H1 (cell line): ENCODE results near the gene BLOC1S4. TPM values are rescaled to one million over a fixed set of nuclear protein-coding genes. Genes with fewer than 3 reads are reported as not detected.

Experiments used
- CHD7 ChIP-seq: fragments of 300-600 bp; sonication (generic); IDR thresholded peaks from 2 replicates; pipeline ENCODE4 v1.7.1; 2012; ENCODE audit warnings: low read length, moderate library complexity, mild to moderate bottlenecking, inconsistent platforms; ENCODE audit not compliant: insufficient replicate concordance
- SP1 ChIP-seq: IDR thresholded peaks from 2 replicates; pipeline ENCODE4 v1.6.1; 2011; ENCODE audit warnings: low read depth, low read length
- polyA plus RNA-seq, 7 experiments: library from polyadenylated mRNA; depleted of rRNA in 3 of 7; stranded (reverse) in 5 of 7; unstranded in 2 of 7; fragments of >200 nt in 5 of 7; fragments of 200-250 nt in 2 of 7; gene quantifications; 1 replicate in 5 of 7; 2 replicates in 1 of 7; 4 replicates in 1 of 7; pipeline versions ENCODE4 v1.2.1 to v1.2.3, GENCODE V29; 2011 to 2013; ENCODE audit warnings: missing spikeins in 2 of 7, mixed read lengths in 2 of 7
- total RNA-seq: library from RNA; stranded (reverse); fragmentation: NEBNext Ultra II Directional; extraction: Animal tissue kit (Norgen Biotek cat#: 25700); gene quantifications from 2 replicates; pipeline ENCODE4 v1.2.1, GENCODE V29; 2021

Gene BLOC1S4
- total and polyA plus RNA-seq, 2 of the 8 experiments (the other 6 are each of a cell fraction or from before 2014, with no cell fraction given), result 19.1 to 27.8 TPM

- TF ChIP-seq CHD7 (no peak), SP1 (no peak)
- TF ChIP-seq, all 59 proteins: peak for 2
Measured at GRCh38 chr4:6695660-6696610, 20.0 kb upstream of the BLOC1S4 start (continued).
